GM12878 (cell line): ENCODE results near the gene CSMD2. TPM values are rescaled to one million over a fixed set of nuclear protein-coding genes. Genes with fewer than 3 reads are reported as not detected.

ENCODE experiments used
- ATAC-seq: fragments of 200-7000 bp; cut with Tn5 transposase; 3 replicates; pipeline ENCODE4 v1.9.1; 2020; ENCODE audit warnings: mild to moderate bottlenecking, moderate library complexity
- BruUV-seq: library from RNA; stranded (reverse); fragments of 400-500 nt; replicated peaks from 2 replicates; lab custom pipeline; 2021; lab: Mats Ljungman, UMichigan
- CTCF ChIA-PET: fragments of 300-600 bp; sonication (Branson Sonifier 250); formaldehyde crosslinking; extraction: SDS; loops from one replicate; lab custom pipeline; 2021; ENCODE audit warnings: inconsistent platforms; lab: Yijun Ruan, JAX
- POLR2A ChIA-PET: fragments of 350-600 bp; formaldehyde crosslinking; extraction: SDS; loops from one replicate; lab custom pipeline; 2021; ENCODE audit warnings: inconsistent platforms; lab: Charles Lee
- RAD21 ChIA-PET: fragments of 300-600 bp; sonication (Branson Sonifier 250); formaldehyde crosslinking; loops from one replicate; lab custom pipeline; 2023; ENCODE audit warnings: antibody characterized with exemption; ENCODE audit not compliant: unreplicated experiment; lab: Charles Lee
- SMC1A ChIA-PET: fragments of 300-600 bp; sonication (Branson Sonifier 250); formaldehyde crosslinking; loops from one replicate; lab custom pipeline; 2023; ENCODE audit not compliant: unreplicated experiment, uncharacterized antibody; lab: Charles Lee
- DNase-seq: peaks from one replicate; pipeline ENCODE4 v3.0.0-alpha.2; 2011; ENCODE audit warnings: low read depth, low spot score
- FAIRE-seq: peaks from 3 replicates; lab custom pipeline; 2011; peaks lifted over from hg19 to GRCh38; lab: Jason Lieb, UNC
- H2AFZ ChIP-seq: 2 replicates; pipeline ENCODE4 v1.6.0; 2011; ENCODE audit warnings: low read depth, low read length, control low read depth; ENCODE audit not compliant: control insufficient read depth
- H3K27ac ChIP-seq: 2 replicates; pipeline ENCODE4 v1.5.1; 2011; ENCODE audit warnings: control low read depth; ENCODE audit not compliant: control insufficient read depth, insufficient read depth
- H3K27me3 ChIP-seq, 2 experiments: replicated peaks in 1 of 2; 2 replicates each; pipeline versions ENCODE4 v1.6.0 to v1.6.1; 2011; ENCODE audit warnings: low read length in 1 of 2; ENCODE audit not compliant: control insufficient read depth in 2 of 2, insufficient read depth in 2 of 2
- H3K36me3 ChIP-seq, 2 experiments: 2 replicates each; pipeline ENCODE4 v1.5.1; 2011; ENCODE audit warnings: low read length in 1 of 2; ENCODE audit not compliant: control insufficient read depth in 2 of 2, insufficient read depth in 2 of 2
- H3K4me1 ChIP-seq: 2 replicates; pipeline ENCODE4 v1.6.1; 2011; ENCODE audit warnings: mild to moderate bottlenecking, low read length, moderate library complexity, mixed read lengths; ENCODE audit not compliant: control insufficient read depth, insufficient read depth
- H3K4me2 ChIP-seq: 2 replicates; pipeline ENCODE4 v1.6.0; 2011; ENCODE audit warnings: control low read depth; ENCODE audit not compliant: control insufficient read depth, insufficient read depth
- H3K4me3 ChIP-seq: fragments of 200-600 bp; sonication (generic); 2 replicates; pipeline ENCODE4 v1.5.1; 2016
- H3K79me2 ChIP-seq: 2 replicates; pipeline ENCODE4 v1.6.0; 2011; ENCODE audit warnings: low read length; ENCODE audit not compliant: control insufficient read depth, insufficient read depth
- H3K9ac ChIP-seq: 2 replicates; pipeline ENCODE4 v1.8.0; 2011; ENCODE audit warnings: low read length, control low read depth, mixed read lengths; ENCODE audit not compliant: control insufficient read depth, insufficient read depth
- H3K9me3 ChIP-seq: replicated peaks from 3 replicates; pipeline ENCODE4 v1.5.1; 2011; ENCODE audit warnings: mild to moderate bottlenecking, low read length; ENCODE audit not compliant: control insufficient read depth, insufficient read depth
- H4K20me1 ChIP-seq: 2 replicates; pipeline ENCODE4 v1.6.0; 2011; ENCODE audit not compliant: control insufficient read depth, insufficient read depth
- ATF7 ChIP-seq: fragments of 450-650 bp; IDR thresholded peaks from 2 replicates; pipeline ENCODE4 v1.6.1; 2016; ENCODE audit warnings: low read depth, mild to moderate bottlenecking
- ETV6 ChIP-seq, 2 experiments: fragments of 450-650 bp in 1 of 2; IDR thresholded peaks in 1 of 2; conservative IDR thresholded peaks in 1 of 2; 2 replicates each; pipeline ENCODE4 v1.6.1; 2014; ENCODE audit warnings: antibody characterized with exemption in 1 of 2, borderline replicate concordance in 1 of 2, low read depth in 1 of 2, mild to moderate bottlenecking in 1 of 2, moderate library complexity in 1 of 2
- HDAC6 ChIP-seq: fragments of 200-600 bp; sonication (generic); IDR thresholded peaks from one replicate; pipeline ENCODE4 v1.8.0; 2017; ENCODE audit warnings: antibody characterized with exemption; ENCODE audit not compliant: unreplicated experiment
- KLF5 ChIP-seq: fragments of 450-650 bp; IDR thresholded peaks from 2 replicates; pipeline ENCODE4 v1.6.1; 2014; ENCODE audit warnings: mild to moderate bottlenecking; ENCODE audit not compliant: partially characterized antibody
- NFIC ChIP-seq: IDR thresholded peaks from 2 replicates; pipeline ENCODE4 v1.6.1; 2012; ENCODE audit warnings: low read depth, mild to moderate bottlenecking, inconsistent platforms, low read length, moderate library complexity
- NR2C1 ChIP-seq: fragments of 450-650 bp; IDR thresholded peaks from 2 replicates; pipeline ENCODE4 v1.6.1; 2017; ENCODE audit warnings: antibody characterized with exemption, mild to moderate bottlenecking, moderate library complexity
- PAX5 ChIP-seq: IDR thresholded peaks from 2 replicates; pipeline ENCODE4 v1.6.1; 2011; ENCODE audit warnings: low read depth, low read length, borderline replicate concordance
- SMAD1 ChIP-seq: fragments of 450-650 bp; IDR thresholded peaks from 2 replicates; pipeline ENCODE4 v1.6.1; 2018; ENCODE audit warnings: mild to moderate bottlenecking, low read depth; ENCODE audit not compliant: partially characterized antibody
- SMAD5 ChIP-seq: IDR thresholded peaks from 2 replicates; pipeline ENCODE4 v1.6.1; 2016; ENCODE audit warnings: antibody characterized with exemption, low read depth
- YY1 ChIP-seq: IDR thresholded peaks from 2 replicates; pipeline ENCODE4 v1.6.1; 2011; ENCODE audit warnings: low read depth, mild to moderate bottlenecking, low read length
- ZNF207 ChIP-seq: fragments of 450-650 bp; IDR thresholded peaks from 2 replicates; pipeline ENCODE4 v1.6.1; 2014; ENCODE audit warnings: antibody characterized with exemption, mild to moderate bottlenecking, borderline replicate concordance
- ZNF622 ChIP-seq: fragments of 450-650 bp; IDR thresholded peaks from 2 replicates; pipeline ENCODE4 v1.6.1; 2017; ENCODE audit warnings: mild to moderate bottlenecking, inconsistent platforms
- WGBS: methylation state at CpG from one replicate; pipeline ENCODE4 v1.1.6; 2016; ENCODE audit warnings: low lambda C conversion rate; ENCODE audit not compliant: insufficient replicate concordance, insufficient coverage; ENCODE audit errors: missing lambda C conversion rate; 5-methylcytosine and 5-hydroxymethylcytosine counted together
- in situ Hi-C: fragments of 300-500 bp; cut with MboI; formaldehyde crosslinking; loops from 9 replicates; pipeline ENCODE4 v1.14.3; 2018; ENCODE audit warnings: mixed read lengths
- intact Hi-C: fragments of 100-400 bp; cut with micrococcal nuclease; formaldehyde crosslinking; loops from one replicate; pipeline ENCODE4 v1.14.2; 2022; ENCODE audit not compliant: unreplicated experiment
- polyA plus RNA-seq, 11 experiments: library from polyadenylated mRNA; depleted of rRNA in 4 of 11; unstranded in 6 of 11; stranded (reverse) in 5 of 11; fragments of >200 nt; fragmentation: Nextera tagmentation in 4 of 11; fragmentation: Illumina TruSeq in 1 of 11; extraction: Ambion mirVana in 4 of 11; extraction: Trizol in 1 of 11; gene quantifications; 1 replicate in 1 of 11; 2 replicates in 10 of 11; pipeline versions ENCODE4 v1.2.1 to v1.2.3, GENCODE V29; 2011 to 2016; ENCODE audit warnings: inconsistent platforms in 2 of 11, missing spikeins in 2 of 11, low read depth in 1 of 11
- total RNA-seq, 4 experiments: library from RNA; depleted of rRNA in 3 of 4; stranded (reverse); fragments of >200 nt in 3 of 4; fragmentation: Illumina TruSeq in 1 of 4; extraction: Trizol in 1 of 4; gene quantifications; 2 replicates each; pipeline versions ENCODE4 v1.2.1 to v1.2.3, GENCODE V29; 2013 to 2021
- TF ChIP-seq, protein P1 (sequence below): IDR thresholded peaks from 2 replicates; pipeline ENCODE4 v1.6.1; 2011; ENCODE audit warnings: low read depth, low read length, improper control_type of control experiment, borderline replicate concordance
- TF ChIP-seq, protein P2 (sequence below): fragments of 450-650 bp; formaldehyde crosslinking; IDR thresholded peaks from 2 replicates; pipeline ENCODE4 v1.5.0; 2022; ENCODE audit warnings: mild to moderate bottlenecking, missing genetic modification characterization

The CSMD2 gene
- total and polyA plus RNA-seq, 10 of the 15 experiments (the other 5 are each of a cell fraction or from before 2014, with no cell fraction given): under 0.01 TPM; not detected in 9

DNA sequence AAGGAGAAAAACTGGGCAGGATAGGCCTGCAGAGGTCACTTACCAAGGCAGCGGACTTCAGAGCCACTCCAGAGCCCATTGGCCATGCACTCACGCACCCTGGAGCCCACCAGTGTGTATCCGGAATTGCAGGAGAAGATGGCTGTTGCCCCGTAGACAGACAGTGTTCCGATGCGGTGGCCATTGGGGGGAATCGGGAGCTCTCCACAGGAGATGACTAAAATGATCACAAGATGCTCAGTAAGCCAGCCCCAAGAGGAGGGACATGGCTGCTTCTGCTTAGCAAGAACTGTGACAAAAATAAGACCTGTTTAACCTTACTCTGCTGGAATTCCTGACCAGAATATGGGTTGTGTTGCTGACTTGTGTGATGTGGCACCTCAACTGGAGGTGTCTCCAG, 595.7 kb downstream of the CSMD2 start:
- no peak overlapping the region for H3K4me3 ChIP-seq
- no TSS peak for BruUV-seq
- intact Hi-C loops: no loop called here
- ChIA-PET SMC1A (no interaction called here), POLR2A (interaction anchor here (0.5 kb wide), 1 partner anchor 181 kb away, joined by 8 read pairs; no protein-coding TSS in a partner anchor), CTCF (no interaction called here), RAD21 (no interaction called here)
- no peaks in the 10 kb centered on the region for H4K20me1 ChIP-seq
- no peak overlapping the region for H3K9ac ChIP-seq
- no peak overlapping the region for H3K4me2 ChIP-seq
- in situ Hi-C loops: no loop called here
- TF ChIP-seq SMAD1 (no peak), ETV6 (conservative IDR thresholded peaks at IDR 0.05 in 1 of 2, IDR thresholded peaks at IDR 0.05 in 1 of 2; ENCODE audit: borderline replicate concordance in 1 of 2, low read depth in 1 of 2) (no peak), ATF7 (no peak), YY1 (no peak), NR2C1 (no peak), PAX5 (no peak), ZNF207 (no peak), ZNF622 (no peak), NFIC (no peak), SMAD5 (no peak), KLF5 (no peak), HDAC6 (no peak)
- TF ChIP-seq, protein P1, sequence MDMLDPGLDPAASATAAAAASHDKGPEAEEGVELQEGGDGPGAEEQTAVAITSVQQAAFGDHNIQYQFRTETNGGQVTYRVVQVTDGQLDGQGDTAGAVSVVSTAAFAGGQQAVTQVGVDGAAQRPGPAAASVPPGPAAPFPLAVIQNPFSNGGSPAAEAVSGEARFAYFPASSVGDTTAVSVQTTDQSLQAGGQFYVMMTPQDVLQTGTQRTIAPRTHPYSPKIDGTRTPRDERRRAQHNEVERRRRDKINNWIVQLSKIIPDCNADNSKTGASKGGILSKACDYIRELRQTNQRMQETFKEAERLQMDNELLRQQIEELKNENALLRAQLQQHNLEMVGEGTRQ: no peak
- TF ChIP-seq, protein P2, sequence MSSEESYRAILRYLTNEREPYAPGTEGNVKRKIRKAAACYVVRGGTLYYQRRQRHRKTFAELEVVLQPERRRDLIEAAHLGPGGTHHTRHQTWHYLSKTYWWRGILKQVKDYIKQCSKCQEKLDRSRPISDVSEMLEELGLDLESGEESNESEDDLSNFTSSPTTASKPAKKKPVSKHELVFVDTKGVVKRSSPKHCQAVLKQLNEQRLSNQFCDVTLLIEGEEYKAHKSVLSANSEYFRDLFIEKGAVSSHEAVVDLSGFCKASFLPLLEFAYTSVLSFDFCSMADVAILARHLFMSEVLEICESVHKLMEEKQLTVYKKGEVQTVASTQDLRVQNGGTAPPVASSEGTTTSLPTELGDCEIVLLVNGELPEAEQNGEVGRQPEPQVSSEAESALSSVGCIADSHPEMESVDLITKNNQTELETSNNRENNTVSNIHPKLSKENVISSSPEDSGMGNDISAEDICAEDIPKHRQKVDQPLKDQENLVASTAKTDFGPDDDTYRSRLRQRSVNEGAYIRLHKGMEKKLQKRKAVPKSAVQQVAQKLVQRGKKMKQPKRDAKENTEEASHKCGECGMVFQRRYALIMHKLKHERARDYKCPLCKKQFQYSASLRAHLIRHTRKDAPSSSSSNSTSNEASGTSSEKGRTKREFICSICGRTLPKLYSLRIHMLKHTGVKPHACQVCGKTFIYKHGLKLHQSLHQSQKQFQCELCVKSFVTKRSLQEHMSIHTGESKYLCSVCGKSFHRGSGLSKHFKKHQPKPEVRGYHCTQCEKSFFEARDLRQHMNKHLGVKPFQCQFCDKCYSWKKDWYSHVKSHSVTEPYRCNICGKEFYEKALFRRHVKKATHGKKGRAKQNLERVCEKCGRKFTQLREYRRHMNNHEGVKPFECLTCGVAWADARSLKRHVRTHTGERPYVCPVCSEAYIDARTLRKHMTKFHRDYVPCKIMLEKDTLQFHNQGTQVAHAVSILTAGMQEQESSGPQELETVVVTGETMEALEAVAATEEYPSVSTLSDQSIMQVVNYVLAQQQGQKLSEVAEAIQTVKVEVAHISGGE (CRISPR knock-in tag): no peak
- H3K36me3 ChIP-seq: no peaks in the 10 kb centered on the region
- no peaks in the 10 kb centered on the region for H3K9me3 ChIP-seq
- H3K27ac ChIP-seq: no peak overlapping the region
- H2AFZ ChIP-seq: no peak overlapping the region
- DNase-seq (no peak), FAIRE-seq (no peak), ATAC-seq (no peak)
- no peaks in the 10 kb centered on the region; a peak in 1 of 4 replicates for H3K27me3 ChIP-seq
- no peaks in the 10 kb centered on the region for H3K4me1 ChIP-seq
- WGBS: 57% methylated on average over 7 of the region's 7 CpGs
- no peaks in the 10 kb centered on the region for H3K79me2 ChIP-seq
